Raji (cell line): ENCODE data around the gene FTCDNL1.

Experiments
- POLR2A ChIP-seq: IDR thresholded peaks from 2 replicates; pipeline ENCODE4 v1.6.1; 2011; ENCODE audit warnings: low read depth, low read length, control low read depth; ENCODE audit not compliant: insufficient read depth

Gene FTCDNL1

GRCh38 chr2:199777315-199777714 lies 73.7 kb downstream of the FTCDNL1 start:
- no peak for TF ChIP-seq POLR2A

GRCh38 chr2:199775267-199775666 lies 75.7 kb downstream of the FTCDNL1 start:
- TF ChIP-seq POLR2A = no peak

GRCh38 chr2:199772035-199772976 lies 78.7 kb downstream of the FTCDNL1 start:
- TF ChIP-seq POLR2A = no peak

GRCh38 chr2:199770716-199771115 lies 80.3 kb downstream of the FTCDNL1 start:
- no peak for TF ChIP-seq POLR2A

GRCh38 chr2:199765646-199766045 lies 85.3 kb downstream of the FTCDNL1 start:
- no peak for TF ChIP-seq POLR2A

- TF ChIP-seq POLR2A = no peak
Observed at GRCh38 chr2:199764273-199764800, 86.7 kb downstream of the FTCDNL1 start.

- TF ChIP-seq POLR2A = no peak
Observed at GRCh38 chr2:199762963-199763362, 88.0 kb downstream of the FTCDNL1 start.

GRCh38 chr2:199760574-199760973 lies 90.4 kb downstream of the FTCDNL1 start:
- no peak for TF ChIP-seq POLR2A

- no peak for TF ChIP-seq POLR2A
Observed at GRCh38 chr2:199757233-199757870, 93.6 kb downstream of the FTCDNL1 start.

GRCh38 chr2:199756743-199757142 lies 94.2 kb downstream of the FTCDNL1 start:
- no peak for TF ChIP-seq POLR2A

- no peak for TF ChIP-seq POLR2A
Observed at GRCh38 chr2:199756211-199756610, 94.8 kb downstream of the FTCDNL1 start.

GRCh38 chr2:199754766-199755165 lies 96.2 kb downstream of the FTCDNL1 start:
- TF ChIP-seq POLR2A = no peak

- TF ChIP-seq POLR2A = no peak
Observed at GRCh38 chr2:199751492-199752120, 99.4 kb downstream of the FTCDNL1 start.

- TF ChIP-seq POLR2A = no peak
Observed at GRCh38 chr2:199749571-199749970, 101.4 kb downstream of the FTCDNL1 start.

GRCh38 chr2:199744724-199745123 lies 106.3 kb downstream of the FTCDNL1 start:
- TF ChIP-seq POLR2A = no peak

GRCh38 chr2:199744260-199744659 lies 106.7 kb downstream of the FTCDNL1 start:
- no peak for TF ChIP-seq POLR2A

- no peak for TF ChIP-seq POLR2A
Observed at GRCh38 chr2:199743415-199744120, 107.4 kb downstream of the FTCDNL1 start.
